Measurements from ENCODE around the gene ELMO1. TPM values are rescaled to one million over a fixed set of nuclear protein-coding genes. Genes with fewer than 3 reads are reported as not detected.
A peak's percentile ranks its signal among the peaks of the same experiment; 100 is the strongest.

ELMO1 gene
- total RNA-seq, 1 donor from 2014 or later, result 68.1 TPM

DNA sequence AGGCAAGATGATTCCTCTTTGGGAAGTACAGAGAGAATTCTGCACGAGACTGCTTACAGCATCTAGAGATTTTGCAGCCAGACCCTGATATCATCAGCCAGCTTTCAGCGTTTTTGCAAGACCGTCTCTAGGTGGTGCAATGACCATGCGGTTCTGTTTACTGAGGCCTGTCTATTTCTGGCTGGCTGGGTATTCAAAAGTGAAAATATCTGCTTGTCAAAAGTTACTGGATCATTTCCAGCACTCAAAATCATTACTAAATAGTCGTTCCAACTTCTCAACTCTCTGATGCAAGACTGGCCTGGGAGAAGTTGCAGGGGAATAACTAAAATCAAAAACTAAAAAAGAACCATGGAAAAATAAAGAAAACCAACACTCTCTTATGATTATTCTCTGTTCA lies 240.1 kb downstream of the ELMO1 start:
- peak; percentile 88 for FAIRE-seq
- DNase-seq (ENCODE audit: low spot score in 2 of 2), result peak; percentile 20 to 54

DNA sequence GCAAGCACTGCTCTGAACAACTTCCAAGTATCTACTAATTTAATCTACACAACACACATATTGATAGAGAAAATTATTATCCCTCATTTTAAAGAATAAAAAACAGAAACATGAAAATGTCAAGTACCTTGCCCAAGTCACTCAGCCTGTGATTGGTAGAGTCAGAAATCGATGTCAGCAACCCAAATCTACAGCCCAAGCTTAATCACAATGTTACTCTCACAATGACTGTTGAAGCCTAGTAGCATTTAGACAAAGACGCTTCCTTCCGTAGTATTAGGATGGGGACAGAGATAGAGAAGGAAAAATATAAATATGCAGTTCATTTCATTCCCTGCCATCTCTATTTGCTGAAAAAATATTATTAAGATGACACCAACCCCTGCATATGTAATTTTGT lies 242.5 kb downstream of the ELMO1 start:
- FAIRE-seq (no peak), DNase-seq (ENCODE audit: low spot score in 2 of 2) (no peak)

DNA sequence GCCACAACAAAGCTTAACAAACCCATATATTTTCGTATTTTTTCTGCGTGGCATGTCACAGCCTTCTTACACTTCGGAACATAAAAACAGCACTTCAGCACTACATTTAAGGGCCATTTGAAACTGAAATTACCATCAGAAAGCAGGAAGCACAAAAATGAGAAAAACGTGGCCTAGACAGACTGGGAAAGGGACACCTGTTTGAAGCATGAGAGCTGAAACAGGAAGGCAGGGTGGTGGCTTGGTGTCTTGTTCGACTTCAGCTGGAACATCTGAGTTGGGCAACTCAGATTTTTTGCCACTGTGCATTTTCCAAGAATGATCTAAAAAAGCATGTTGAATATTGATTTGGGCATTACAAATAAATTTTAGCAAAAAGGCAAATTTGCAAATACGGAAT lies 243.2 kb downstream of the ELMO1 start:
- no peak for DNase-seq (ENCODE audit: low spot score in 2 of 2)
- no peak for FAIRE-seq

DNA sequence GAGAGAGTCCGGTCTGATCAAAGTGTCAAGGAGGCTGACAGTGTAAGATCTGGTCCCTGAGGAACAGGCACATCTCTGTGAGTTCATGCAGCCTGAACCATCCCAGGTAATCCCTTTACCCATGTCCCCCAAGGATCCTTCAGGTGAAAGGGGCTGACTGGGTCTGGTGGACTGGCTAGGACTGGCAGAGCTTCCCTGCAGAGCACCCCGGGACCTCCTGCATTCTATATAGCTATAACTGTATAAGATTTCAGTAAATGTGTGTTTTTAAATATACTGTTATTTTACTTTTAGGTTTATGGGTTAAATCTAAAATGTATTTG lies 246.8 kb downstream of the ELMO1 start:
- no peak for FAIRE-seq

DNA sequence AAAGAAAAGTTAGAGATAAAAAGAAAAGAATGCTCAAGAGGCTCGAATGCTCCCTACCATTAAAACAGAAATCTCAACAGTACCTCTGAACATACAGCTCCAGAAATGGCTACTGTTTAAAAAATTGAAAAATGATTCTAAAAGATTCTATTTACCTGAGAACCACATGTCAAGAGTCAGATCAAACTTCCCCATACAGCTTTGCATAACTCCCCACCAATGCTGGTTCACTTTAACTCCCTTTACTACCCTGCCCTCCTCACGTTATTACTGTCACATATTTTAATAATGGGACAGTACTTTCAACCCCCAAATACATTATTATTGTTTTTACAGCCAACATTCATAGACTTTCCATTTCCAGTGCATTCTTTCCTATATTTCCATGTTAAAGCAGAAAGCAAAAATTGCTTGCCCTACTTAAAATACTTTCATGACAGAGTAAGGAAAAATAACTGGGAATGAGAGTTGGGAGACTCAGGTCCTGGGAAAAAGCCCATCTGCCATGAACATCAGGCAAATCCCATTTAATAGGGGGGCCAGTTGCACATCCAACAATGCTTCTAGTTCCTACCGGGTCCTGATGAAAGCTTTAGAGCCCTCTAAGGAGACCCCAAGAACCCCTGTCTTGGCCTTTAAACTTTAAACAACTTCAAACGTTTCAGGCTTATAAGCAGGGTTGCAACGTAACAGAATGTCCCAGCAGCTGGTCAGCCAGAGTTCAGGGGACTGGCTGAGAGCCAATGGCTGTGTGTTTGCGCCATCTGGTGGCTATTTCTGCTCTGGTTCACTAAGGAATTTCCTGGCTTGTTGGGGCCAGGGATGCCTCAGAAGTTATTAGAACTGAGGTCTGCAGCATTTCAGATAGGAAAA lies 247.4 kb downstream of the ELMO1 start:
- DNase-seq (ENCODE audit: low spot score in 2 of 2), result peak; percentile 33 to 69
- peak; percentile 30 for FAIRE-seq

More for the DNA sequence above, 246.8 kb downstream of the ELMO1 start:
- no peak for DNase-seq (ENCODE audit: low spot score in 2 of 2)

DNA sequence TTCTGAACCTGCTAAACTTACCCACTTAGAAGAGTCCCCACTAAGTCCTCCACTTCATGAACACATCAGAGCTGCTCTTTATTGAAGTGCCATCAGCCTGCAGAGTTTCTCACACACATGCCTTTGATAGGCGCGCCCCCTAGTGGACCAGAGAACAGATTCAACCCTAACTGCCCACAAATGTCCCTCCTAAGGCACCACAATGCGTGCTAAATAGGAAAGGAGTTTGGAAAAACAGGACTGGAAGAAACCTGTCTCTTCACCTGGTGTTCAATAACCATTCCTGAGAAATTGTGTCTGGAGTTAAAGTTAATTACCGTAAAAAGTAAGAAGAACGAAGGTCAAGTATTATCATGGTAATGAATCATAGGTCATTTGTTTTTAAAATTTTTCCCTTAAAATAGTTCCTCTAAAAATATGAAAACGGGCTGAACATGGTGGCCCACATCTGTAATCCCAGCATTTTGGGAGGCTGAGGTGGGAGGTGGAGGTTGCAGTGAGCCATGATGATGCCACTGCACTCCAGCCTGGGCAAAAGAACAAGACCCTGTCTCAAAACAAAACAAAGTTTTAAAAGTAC lies 249.7 kb downstream of the ELMO1 start:
- FAIRE-seq (peak; percentile 45), DNase-seq (ENCODE audit: low spot score in 2 of 2) (peak; percentile 22 to 60)

DNA sequence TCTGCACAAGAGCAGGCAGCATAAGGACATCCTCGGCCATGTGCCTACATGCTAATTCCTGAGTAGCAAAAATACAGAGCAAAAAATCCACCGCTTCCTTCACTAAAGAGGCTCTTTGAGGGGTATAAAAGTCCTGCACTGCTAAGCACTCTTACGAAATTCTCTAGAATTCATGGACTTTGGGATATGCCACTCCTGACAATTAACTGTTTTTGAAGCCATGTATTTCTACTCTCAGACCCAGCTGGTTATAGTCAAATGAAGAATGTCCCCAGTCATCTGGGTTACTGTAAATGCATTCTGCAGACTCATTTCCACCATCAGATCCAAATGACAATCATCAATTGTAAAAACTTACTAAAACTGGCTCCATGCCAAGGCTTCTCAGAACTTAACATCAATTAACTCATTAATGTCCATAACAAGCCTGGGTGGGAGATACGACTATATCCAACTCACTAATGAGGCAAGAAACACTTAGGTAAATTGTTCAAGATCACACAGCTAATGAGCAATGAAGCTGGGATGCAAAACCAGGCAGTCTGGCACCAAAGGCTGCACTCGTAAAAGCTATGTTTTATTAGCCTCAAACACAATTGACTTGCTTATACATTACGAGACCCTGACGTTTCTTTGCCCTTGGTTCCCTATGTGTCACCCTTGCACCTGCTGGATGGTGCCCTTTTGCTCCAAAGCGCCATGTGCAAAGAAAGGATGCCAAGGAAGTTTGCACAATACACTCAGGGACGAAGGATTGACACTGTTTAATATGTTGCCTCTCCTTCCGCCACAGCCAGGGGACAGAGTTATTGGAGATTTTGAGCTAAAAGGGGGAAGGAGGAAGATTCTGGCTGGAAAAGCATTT lies 250.4 kb downstream of the ELMO1 start:
- FAIRE-seq, result no peak
- no peak for DNase-seq (ENCODE audit: low spot score in 2 of 2)

DNA sequence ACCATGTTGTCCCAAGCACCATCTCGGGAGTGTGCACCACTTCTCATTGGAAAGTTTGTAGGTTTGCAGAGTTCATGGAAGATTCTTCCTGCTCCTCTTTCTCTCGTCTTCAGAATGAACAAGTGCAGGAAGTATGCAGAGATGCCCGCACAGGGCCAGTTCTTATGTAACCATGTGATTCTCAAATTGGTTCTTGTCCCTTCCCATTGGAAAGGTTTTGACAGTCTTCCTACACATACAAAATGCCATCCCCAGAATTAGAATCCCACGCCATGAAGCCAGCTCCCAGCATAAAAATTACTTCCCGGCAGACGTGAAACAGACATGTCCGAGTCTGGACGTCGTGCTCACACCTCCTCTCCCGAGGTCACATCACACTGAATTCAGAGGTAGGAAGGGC lies 251.6 kb downstream of the ELMO1 start:
- FAIRE-seq (no peak), DNase-seq (ENCODE audit: low spot score in 2 of 2) (no peak)

DNA sequence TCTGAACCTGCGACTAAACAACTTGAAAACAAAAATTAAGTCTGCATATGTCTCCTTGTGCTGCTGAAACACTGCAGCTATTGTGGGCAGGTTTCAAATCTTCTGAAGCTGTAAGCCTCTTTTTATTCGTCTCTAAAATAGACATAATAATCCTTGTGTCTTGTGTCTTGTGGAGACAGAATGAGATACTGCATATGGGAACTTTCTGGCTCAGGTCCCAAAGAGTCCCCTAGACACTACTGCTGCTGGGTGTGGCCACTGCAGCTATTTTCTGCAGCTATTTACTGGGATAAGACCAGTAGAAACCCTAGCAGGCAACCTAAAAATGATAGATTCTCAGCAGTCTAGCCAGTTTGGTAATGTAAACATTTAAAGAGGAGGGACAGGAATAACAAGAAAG lies 252.0 kb downstream of the ELMO1 start:
- FAIRE-seq (no peak), DNase-seq (ENCODE audit: low spot score in 2 of 2) (no peak)

DNA sequence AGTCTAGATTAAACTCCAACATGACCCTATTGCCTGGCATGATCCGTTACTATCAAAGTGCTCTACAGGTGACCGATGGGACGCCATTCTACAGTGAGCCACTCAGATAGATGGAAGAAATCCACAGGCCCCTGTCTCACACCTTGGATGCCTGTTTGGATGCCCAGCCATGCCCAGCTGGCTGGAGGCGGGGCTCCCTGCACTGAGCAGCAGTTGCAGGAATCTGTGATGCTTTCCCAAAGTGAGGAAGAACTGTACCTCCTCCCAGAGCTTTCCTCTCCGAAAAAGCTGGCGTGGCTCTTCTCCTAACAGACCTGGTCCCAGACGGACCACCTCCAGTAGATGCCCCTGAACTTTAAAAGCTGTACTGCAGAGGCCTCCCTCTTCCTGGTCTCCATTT lies 253.3 kb downstream of the ELMO1 start:
- DNase-seq (ENCODE audit: low spot score in 2 of 2), result no peak
- FAIRE-seq, result no peak

DNA sequence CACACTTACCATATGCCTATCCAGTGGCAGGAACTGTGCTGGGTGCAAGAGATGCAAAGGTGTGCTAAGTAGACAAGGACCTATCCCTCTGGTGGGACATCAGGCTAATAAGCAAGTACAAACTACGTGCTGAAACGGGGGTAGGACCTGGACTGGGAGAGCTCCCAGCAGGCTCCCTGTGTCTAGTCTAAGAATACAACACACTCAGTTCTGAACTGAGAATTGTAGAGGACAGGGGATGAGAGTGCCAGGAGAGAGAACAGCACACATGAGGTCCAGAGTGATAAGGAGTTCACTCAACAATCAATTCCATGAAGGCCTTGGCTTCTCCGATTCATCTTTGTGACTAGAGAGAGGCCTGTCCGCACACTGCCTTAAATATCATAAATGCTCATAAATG lies 253.7 kb downstream of the ELMO1 start:
- no peak for FAIRE-seq
- no peak for DNase-seq (ENCODE audit: low spot score in 2 of 2)

DNA sequence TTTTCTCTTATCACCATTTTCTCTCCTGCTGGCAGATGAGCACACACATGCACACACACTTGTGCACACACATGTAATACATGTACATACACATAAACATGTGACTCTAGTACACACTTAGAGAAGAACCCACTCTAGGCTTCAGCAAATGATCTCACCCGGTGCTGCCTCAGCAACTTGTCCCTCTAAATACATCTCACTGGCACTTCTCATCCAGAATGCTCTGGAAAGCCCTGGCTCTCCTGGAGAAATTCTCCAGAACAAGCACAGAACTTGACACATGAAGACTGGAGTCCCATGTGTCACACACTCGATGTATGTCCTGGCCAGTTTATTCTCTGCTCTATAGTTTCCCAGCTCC lies 254.9 kb downstream of the ELMO1 start:
- FAIRE-seq (no peak), DNase-seq (ENCODE audit: low spot score in 2 of 2) (no peak)

DNA sequence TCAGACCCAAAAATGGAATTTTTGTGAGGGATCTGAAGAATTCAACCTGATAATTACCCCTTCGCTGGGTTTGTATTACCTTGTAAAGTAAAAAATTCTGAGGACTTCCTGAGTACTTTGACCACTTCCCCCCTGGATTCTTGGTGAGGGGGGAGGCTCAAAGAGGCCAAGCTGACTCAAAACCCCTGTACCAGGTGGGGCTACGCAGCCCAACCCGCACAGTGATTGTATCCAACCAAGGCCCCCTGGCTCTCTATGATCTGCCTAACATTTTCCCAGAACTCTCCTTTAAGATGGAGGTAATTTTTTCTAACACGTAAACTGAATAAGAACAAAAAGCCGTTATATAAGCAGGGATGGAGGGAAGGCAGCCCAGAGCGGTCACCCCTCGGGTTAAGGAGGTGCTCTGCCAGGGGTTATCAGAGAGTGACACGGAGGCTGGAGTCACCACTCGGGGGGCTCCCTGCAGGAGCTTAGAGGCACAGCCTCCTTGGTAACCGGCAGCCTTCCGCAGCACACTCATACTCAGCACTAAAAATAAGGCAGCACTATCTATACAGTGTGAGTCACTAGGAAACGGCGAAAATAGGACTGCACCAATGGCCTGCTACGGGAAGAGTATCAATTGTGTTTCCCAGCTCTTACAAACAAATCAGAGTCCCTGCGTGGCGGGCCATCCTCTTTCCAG lies 255.4 kb downstream of the ELMO1 start:
- FAIRE-seq, result no peak
- DNase-seq (ENCODE audit: low spot score in 2 of 2), result no peak

DNA sequence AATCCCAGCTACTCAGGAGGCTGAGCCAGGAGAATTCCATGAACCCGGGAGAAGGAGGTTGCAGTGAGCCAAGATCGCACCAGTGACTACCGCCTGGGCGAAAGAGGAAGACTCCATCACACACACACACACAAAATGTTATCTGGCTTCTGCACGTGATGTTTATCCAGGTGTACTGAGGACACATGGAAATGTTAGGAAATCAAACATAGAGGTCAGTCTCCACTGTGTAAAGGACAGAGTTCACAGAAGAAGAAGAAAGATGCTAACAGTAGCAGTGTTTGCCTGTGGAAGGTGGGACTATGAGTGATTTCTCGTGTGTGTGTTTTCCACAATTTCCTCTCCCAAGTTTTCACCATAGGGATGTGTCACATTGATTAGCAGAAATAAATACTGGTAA lies 256.9 kb downstream of the ELMO1 start:
- no peak for FAIRE-seq
- DNase-seq (ENCODE audit: low spot score in 2 of 2), result no peak

DNA sequence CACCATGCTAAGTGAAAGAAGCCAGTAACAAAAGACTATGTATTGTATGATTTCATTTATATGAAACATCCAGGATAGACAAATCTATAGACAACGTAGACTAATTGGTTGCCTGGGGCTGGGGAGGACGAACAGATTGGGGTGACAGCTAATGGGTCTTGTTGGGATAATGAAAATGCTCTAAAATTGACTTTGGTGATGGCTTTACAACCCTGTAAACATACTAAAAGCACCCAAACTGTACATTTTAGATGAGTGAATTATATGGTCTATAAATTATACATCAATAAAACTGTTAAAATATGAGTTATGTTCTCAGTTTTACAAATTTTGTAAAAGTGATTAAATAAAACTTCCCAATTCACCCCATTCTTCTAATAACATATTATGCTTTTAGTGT lies 261.5 kb downstream of the ELMO1 start:
- DNase-seq (ENCODE audit: low spot score in 2 of 2) (no peak), FAIRE-seq (peak; percentile 64)

DNA sequence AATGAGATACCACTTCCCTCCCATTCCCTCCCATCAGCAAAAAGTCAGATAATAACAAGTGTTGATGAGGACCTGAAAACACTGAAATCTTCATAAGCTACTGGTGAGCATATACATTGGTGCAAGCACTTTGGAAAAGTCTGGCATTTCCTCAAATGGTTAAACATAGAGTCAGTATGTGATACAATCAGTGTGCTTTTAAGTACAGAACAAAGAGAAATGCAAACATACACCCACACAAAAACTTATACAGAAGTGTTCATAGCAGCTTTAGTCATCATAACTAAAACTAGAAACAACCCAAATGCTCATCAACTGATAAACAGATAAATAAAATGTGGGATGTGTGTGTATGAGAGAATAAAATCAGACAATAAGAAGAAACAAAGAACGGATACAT lies 261.9 kb downstream of the ELMO1 start:
- DNase-seq (ENCODE audit: low spot score in 2 of 2) (no peak), FAIRE-seq (no peak)

DNA sequence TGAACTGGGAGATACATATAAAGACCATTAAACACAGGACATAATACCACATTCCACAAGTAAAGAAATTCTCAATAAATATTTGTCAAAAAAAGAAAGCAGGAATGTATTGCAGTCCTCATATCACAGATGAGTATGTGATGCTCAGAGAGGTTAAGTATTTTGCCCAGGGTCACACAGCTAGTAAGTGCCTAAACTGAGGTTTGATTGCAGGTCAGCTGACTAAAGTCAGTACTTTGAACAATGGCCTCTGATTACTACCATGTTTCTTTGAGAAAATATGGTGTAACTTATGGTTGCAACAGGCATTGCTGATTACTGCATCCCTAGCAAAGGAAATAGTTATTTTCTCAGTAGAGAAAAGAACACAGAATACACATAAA lies 267.1 kb downstream of the ELMO1 start:
- no peak for FAIRE-seq
- no peak for DNase-seq (ENCODE audit: low spot score in 2 of 2)

DNA sequence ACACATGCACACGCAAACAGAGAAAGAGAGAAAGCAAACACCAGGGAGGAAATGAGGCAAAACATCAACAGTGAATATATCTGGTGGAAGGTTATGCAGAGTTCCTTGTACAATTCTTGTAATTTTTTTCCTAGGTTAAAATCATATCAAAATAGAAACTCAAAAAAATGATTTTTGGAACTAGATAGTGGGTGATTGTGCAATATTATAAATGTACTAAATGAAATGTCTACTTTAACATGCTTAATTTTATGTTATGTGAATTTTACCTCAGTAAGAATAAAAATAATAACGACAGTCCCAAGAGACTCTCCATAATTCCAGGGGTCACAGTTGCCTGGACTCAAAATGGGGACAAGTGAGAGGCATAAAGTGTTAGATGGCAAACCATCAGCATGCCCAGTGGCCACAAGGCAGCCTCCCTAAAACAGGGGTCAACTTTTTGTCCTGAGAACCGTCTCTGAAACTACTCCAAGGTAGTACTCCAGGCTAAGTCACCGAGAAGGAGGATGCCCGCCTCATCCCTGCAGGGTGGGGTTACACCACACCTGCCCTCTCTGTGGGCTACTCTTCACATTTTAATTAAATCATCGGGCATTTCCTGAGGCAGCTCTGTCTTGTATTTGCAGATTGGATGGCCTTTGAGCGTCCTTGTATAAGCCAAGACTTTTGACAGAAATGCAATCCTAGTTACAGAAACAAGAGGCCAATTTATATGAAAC lies 267.7 kb downstream of the ELMO1 start:
- FAIRE-seq (no peak), DNase-seq (ENCODE audit: low spot score in 2 of 2) (no peak)

DNA sequence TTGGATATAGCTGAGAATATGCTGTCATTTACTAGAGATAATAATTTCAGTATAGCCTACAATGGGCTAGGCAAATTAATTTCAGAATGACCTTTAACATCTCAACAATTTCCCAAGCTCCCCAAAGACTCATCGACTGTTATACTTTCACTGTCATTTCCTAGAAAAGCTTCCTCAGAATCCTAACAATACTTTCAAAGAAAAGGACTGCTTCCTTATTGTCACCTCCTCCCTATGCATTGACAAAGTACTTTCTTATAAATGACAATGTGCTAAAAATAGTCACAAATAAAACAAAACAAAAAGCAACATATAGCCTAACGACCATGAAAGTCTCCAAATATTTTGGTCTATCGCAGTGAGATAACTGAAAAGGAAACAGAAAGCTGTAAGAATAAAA lies 272.6 kb downstream of the ELMO1 start:
- DNase-seq (ENCODE audit: low spot score in 2 of 2) (no peak), FAIRE-seq (no peak)

DNA sequence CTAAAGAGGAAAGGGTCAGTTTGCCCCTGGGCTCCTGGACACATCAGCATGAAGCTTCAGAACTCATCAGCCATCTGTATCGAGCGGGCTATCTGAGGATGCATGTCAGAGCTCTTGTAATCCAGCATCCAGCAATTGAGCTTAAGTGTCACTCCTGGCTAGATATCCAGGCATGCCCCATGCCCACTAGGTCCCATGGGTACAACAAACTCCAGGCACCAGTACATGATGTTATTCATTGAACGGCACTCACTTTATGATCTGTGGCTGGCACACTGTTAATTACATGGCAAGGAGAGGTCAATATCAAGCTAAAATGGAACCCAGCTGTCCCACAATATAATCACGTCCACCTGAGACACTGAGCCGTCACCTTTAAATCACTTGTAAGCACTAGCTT lies 274.2 kb downstream of the ELMO1 start:
- DNase-seq (ENCODE audit: low spot score in 2 of 2), result no peak
- FAIRE-seq, result no peak

All from frontal cortex (tissue), 4 donors.